Mammary epithelial cell (primary cell): ENCODE measurements around the gene KRT78.

Experiments
- EZH2 ChIP-seq: IDR thresholded peaks from 2 replicates; pipeline ENCODE4 v1.6.1; 2012; ENCODE audit warnings: low read length, inconsistent platforms, borderline replicate concordance
- TF ChIP-seq, protein P1 (sequence below), 2 donors: IDR thresholded peaks in 1 of 2; conservative IDR thresholded peaks in 1 of 2; 2 replicates each; pipeline ENCODE4 v1.5.1; 2011 to 2012; ENCODE audit warnings: inconsistent platforms in 2 of 2, low read length in 2 of 2, mild to moderate bottlenecking in 2 of 2, control low read depth in 1 of 2, low read depth in 1 of 2; ENCODE audit not compliant: insufficient read depth in 1 of 2; ENCODE audit errors: extremely low read depth in 1 of 2

DNA sequence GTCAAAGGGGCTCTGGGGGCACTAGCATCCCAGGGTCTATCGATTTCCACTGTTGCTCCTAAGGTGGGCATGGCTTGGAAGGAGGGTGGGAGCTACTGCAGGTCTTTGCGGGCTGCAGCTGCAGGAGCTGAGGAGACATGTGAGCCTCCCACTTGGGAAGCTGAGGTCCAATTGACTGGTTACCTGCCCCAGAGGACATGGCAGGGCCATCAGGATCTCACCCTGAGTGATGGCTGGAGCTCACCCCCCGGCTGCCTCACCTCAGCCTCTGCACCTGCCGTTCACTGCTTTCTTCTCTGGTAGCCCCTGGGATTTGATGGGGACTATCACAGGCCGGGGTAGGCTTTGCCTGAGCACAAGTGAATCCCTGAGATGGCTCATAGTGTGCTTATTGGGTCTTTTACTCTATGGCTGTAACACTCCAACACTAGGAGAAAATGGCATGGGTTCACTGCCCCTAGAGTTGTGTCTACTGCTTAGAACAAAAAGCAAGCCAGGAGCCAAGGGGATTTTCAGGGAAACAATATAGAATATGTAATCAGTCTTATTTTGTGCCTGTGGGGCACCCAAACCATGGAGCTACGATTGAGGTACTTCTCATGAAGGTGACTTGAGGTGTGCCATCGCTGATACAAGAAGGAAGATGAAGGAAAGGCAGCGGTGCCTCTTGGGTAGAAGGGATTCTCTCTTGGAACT lies 31.6 kb downstream of the KRT78 start:
- TF ChIP-seq EZH2, result no peak
- TF ChIP-seq, protein P1, sequence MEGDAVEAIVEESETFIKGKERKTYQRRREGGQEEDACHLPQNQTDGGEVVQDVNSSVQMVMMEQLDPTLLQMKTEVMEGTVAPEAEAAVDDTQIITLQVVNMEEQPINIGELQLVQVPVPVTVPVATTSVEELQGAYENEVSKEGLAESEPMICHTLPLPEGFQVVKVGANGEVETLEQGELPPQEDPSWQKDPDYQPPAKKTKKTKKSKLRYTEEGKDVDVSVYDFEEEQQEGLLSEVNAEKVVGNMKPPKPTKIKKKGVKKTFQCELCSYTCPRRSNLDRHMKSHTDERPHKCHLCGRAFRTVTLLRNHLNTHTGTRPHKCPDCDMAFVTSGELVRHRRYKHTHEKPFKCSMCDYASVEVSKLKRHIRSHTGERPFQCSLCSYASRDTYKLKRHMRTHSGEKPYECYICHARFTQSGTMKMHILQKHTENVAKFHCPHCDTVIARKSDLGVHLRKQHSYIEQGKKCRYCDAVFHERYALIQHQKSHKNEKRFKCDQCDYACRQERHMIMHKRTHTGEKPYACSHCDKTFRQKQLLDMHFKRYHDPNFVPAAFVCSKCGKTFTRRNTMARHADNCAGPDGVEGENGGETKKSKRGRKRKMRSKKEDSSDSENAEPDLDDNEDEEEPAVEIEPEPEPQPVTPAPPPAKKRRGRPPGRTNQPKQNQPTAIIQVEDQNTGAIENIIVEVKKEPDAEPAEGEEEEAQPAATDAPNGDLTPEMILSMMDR (conservative IDR thresholded peaks at IDR 0.05 in 1 of 2, IDR thresholded peaks at IDR 0.05 in 1 of 2; ENCODE audit: extremely low read depth in 1 of 2, insufficient read depth in 1 of 2, low read depth in 1 of 2, low read length in 2 of 2), result no peak
